SK-N-SH (cell line): ENCODE measurements around the gene FBXW11.

Experiments used
- NFIC ChIP-seq: IDR thresholded peaks from 2 replicates; pipeline ENCODE4 v1.4.0; 2012; ENCODE audit warnings: borderline replicate concordance
- SIN3A ChIP-seq: IDR thresholded peaks from 2 replicates; pipeline ENCODE4 v1.6.1; 2012; ENCODE audit warnings: low read depth, mild to moderate bottlenecking, low read length, moderate library complexity, borderline replicate concordance
- TAF1 ChIP-seq: IDR thresholded peaks from 2 replicates; pipeline ENCODE4 v1.6.1; 2012; ENCODE audit warnings: low read depth, mild to moderate bottlenecking, low read length, moderate library complexity, borderline replicate concordance
- YY1 ChIP-seq: IDR thresholded peaks from 2 replicates; pipeline ENCODE4 v1.4.0; 2012; ENCODE audit warnings: low read depth, mild to moderate bottlenecking
- TF ChIP-seq, protein P1 (sequence below): fragments of 200-600 bp; sonication (generic); IDR thresholded peaks from 2 replicates; pipeline ENCODE4 v1.6.1; 2017; ENCODE audit warnings: antibody characterized with exemption, mild to moderate bottlenecking, moderate library complexity

DNA sequence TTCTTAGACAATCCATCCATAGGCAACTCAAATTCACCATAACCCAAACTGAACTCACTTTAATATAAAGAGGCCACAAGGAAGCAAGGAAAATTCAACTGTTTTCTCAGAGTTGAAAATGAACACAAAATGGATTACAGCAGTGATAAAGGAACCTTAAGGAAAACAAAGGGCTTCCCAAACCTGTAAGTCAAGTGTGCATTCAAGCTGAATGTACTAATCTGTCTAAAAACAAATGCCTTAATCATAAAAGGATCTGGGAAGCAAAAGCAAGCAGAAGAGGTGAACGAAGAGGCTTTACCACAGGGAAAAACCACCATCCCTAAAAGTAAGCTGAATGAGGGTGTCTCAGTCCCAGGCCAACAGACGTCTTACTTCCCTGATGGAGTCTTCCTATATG is 13.6 kb downstream of the FBXW11 start:
- TF ChIP-seq, protein P1, sequence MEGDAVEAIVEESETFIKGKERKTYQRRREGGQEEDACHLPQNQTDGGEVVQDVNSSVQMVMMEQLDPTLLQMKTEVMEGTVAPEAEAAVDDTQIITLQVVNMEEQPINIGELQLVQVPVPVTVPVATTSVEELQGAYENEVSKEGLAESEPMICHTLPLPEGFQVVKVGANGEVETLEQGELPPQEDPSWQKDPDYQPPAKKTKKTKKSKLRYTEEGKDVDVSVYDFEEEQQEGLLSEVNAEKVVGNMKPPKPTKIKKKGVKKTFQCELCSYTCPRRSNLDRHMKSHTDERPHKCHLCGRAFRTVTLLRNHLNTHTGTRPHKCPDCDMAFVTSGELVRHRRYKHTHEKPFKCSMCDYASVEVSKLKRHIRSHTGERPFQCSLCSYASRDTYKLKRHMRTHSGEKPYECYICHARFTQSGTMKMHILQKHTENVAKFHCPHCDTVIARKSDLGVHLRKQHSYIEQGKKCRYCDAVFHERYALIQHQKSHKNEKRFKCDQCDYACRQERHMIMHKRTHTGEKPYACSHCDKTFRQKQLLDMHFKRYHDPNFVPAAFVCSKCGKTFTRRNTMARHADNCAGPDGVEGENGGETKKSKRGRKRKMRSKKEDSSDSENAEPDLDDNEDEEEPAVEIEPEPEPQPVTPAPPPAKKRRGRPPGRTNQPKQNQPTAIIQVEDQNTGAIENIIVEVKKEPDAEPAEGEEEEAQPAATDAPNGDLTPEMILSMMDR, result no peak
- TF ChIP-seq TAF1, result no peak
- TF ChIP-seq SIN3A, result no peak
- no peak for TF ChIP-seq NFIC
- no peak for TF ChIP-seq YY1
